GM21381 (cell line): ENCODE results near the gene TSTD1.
A peak's percentile ranks its signal among the peaks of the same experiment; 100 is the strongest.
"Not testable (repeated sequence)": the region's sequence is repeated elsewhere in the genome, so short reads cannot be mapped to it uniquely, and the experiment has no call there.

Experiments used
- ATAC-seq: cut with Tn5 transposase; IDR thresholded peaks from one replicate; pipeline ENCODE4 v1.9.1; 2021; ENCODE audit warnings: mild to moderate bottlenecking, moderate library complexity; ENCODE audit not compliant: unreplicated experiment

The TSTD1 gene

GRCh38 chr1:161039154-161039545 lies 386 bp upstream of the TSTD1 start:
- ATAC-seq = no peak

- no peak for ATAC-seq
Measured at GRCh38 chr1:161037661-161038522, 872 bp downstream of the TSTD1 start.

- no peak for ATAC-seq
Measured at GRCh38 chr1:161033751-161034150, 5.0 kb downstream of the TSTD1 start.

GRCh38 chr1:161032409-161032808 lies 6.4 kb downstream of the TSTD1 start:
- no peak for ATAC-seq

GRCh38 chr1:161031874-161032273 lies 6.9 kb downstream of the TSTD1 start:
- ATAC-seq = no peak

- not testable (repeated sequence) for ATAC-seq
Measured at GRCh38 chr1:161029466-161029865, 9.3 kb downstream of the TSTD1 start.

GRCh38 chr1:161026954-161027353 lies 11.8 kb downstream of the TSTD1 start:
- not testable (repeated sequence) for ATAC-seq

- ATAC-seq = not testable (repeated sequence)
Measured at GRCh38 chr1:161022432-161022831, 16.3 kb downstream of the TSTD1 start.

- no peak for ATAC-seq
Measured at GRCh38 chr1:161021970-161022353, 16.8 kb downstream of the TSTD1 start.

- peak; percentile 85 for ATAC-seq
Measured at GRCh38 chr1:161021165-161021969, 17.4 kb downstream of the TSTD1 start.

GRCh38 chr1:161020509-161021164 lies 18.1 kb downstream of the TSTD1 start, which contains the start of gene F11R:
F11R (minus strand) TSS chr1:161021152; CDS start chr1:161021073, 79 bp downstream.
- ATAC-seq = peak; percentile 31

- ATAC-seq = no peak
Measured at GRCh38 chr1:161019751-161020495, 18.8 kb downstream of the TSTD1 start.

- ATAC-seq = not testable (repeated sequence)
Measured at GRCh38 chr1:161019111-161019660, 19.6 kb downstream of the TSTD1 start.

- no peak for ATAC-seq
Measured at GRCh38 chr1:161018631-161018930, 20.2 kb downstream of the TSTD1 start.

GRCh38 chr1:161017756-161018630 lies 20.8 kb downstream of the TSTD1 start:
- no peak for ATAC-seq

GRCh38 chr1:161017181-161017580 lies 21.6 kb downstream of the TSTD1 start:
- ATAC-seq = not testable (repeated sequence)

GRCh38 chr1:161016683-161017082 lies 22.1 kb downstream of the TSTD1 start:
- ATAC-seq = not testable (repeated sequence)

GRCh38 chr1:161013488-161014230 lies 25.1 kb downstream of the TSTD1 start:
- ATAC-seq = peak; percentile 85

- ATAC-seq = peak; percentile 16
Measured at GRCh38 chr1:161013131-161013487, 25.7 kb downstream of the TSTD1 start.
